HepG2 (cell line): ENCODE measurements around the gene CTSA. TPM values are rescaled to one million over a fixed set of nuclear protein-coding genes. Genes with fewer than 3 reads are reported as not detected.

ENCODE experiments used
- CCDC6 ChIP-seq: sonication (generic); formaldehyde crosslinking; IDR thresholded peaks from 2 replicates; pipeline ENCODE4 v1.8.1; 2022; ENCODE audit warnings: mild to moderate bottlenecking, missing genetic modification reagents, moderate library complexity
- CEBPB ChIP-seq: IDR thresholded peaks from 2 replicates; pipeline ENCODE4 v1.6.1; 2011; ENCODE audit warnings: low read depth, low read length, improper control_type of control experiment, borderline replicate concordance
- FOXC1 ChIP-seq: sonication (generic); formaldehyde crosslinking; IDR thresholded peaks from 2 replicates; pipeline ENCODE4 v1.8.0; 2022; ENCODE audit warnings: mild to moderate bottlenecking, missing genetic modification reagents, borderline replicate concordance
- MEIS2 ChIP-seq: sonication (generic); formaldehyde crosslinking; IDR thresholded peaks from 2 replicates; pipeline ENCODE4 v1.9.0; 2021; ENCODE audit warnings: mild to moderate bottlenecking, missing genetic modification reagents
- NPAS2 ChIP-seq: sonication (generic); formaldehyde crosslinking; IDR thresholded peaks from 2 replicates; pipeline ENCODE4 v1.8.0; 2022; ENCODE audit warnings: mild to moderate bottlenecking, missing genetic modification reagents, borderline replicate concordance
- RBM22 ChIP-seq: fragments of 200-400 bp; formaldehyde crosslinking; optimal IDR thresholded peaks from 2 replicates; pipeline ENCODE3; 2017; ENCODE audit warnings: mild to moderate bottlenecking, low read length, moderate library complexity
- SATB2 ChIP-seq: sonication (generic); formaldehyde crosslinking; IDR thresholded peaks from 2 replicates; pipeline ENCODE4 v1.5.0; 2020; ENCODE audit warnings: missing genetic modification reagents
- SETDB1 ChIP-seq: sonication (generic); formaldehyde crosslinking; IDR thresholded peaks from 2 replicates; pipeline ENCODE4 v1.5.1; 2020; ENCODE audit warnings: missing genetic modification reagents, mild to moderate bottlenecking, borderline replicate concordance
- SMYD3 ChIP-seq: sonication (generic); formaldehyde crosslinking; IDR thresholded peaks from 2 replicates; pipeline ENCODE4 v1.8.1; 2023; ENCODE audit warnings: mild to moderate bottlenecking, missing genetic modification reagents
- SP1 ChIP-seq, 2 experiments: fragments of 450-650 bp in 1 of 2; sonication (generic) in 1 of 2; formaldehyde crosslinking in 1 of 2; IDR thresholded peaks; 2 replicates each; pipeline versions ENCODE4 v1.4.0 to v1.6.1; 2016 to 2020; ENCODE audit warnings: missing genetic modification reagents in 1 of 2
- ZNF205 ChIP-seq: IDR thresholded peaks from 2 replicates; pipeline ENCODE4 v1.6.1; 2018; ENCODE audit warnings: missing biosample characterization, missing genetic modification reagents
- ZNF335 ChIP-seq: sonication (generic); formaldehyde crosslinking; IDR thresholded peaks from 2 replicates; pipeline ENCODE4 v1.4.0; 2020; ENCODE audit warnings: missing genetic modification reagents
- ZNF383 ChIP-seq: sonication (generic); formaldehyde crosslinking; IDR thresholded peaks from 2 replicates; pipeline ENCODE4 v1.4.0; 2020; ENCODE audit warnings: missing genetic modification reagents, mild to moderate bottlenecking, borderline replicate concordance
- ZNF550 ChIP-seq: sonication (generic); formaldehyde crosslinking; IDR thresholded peaks from 2 replicates; pipeline ENCODE4 v1.4.0; 2020; ENCODE audit warnings: mild to moderate bottlenecking, missing genetic modification reagents, borderline replicate concordance
- ZNF552 ChIP-seq: sonication (generic); formaldehyde crosslinking; IDR thresholded peaks from 2 replicates; pipeline ENCODE4 v1.9.0; 2022; ENCODE audit warnings: missing genetic modification reagents, mild to moderate bottlenecking, borderline replicate concordance
- ZNF747 ChIP-seq: sonication (generic); formaldehyde crosslinking; IDR thresholded peaks from 2 replicates; pipeline ENCODE4 v1.8.1; 2023; ENCODE audit warnings: missing genetic modification reagents, mild to moderate bottlenecking, borderline replicate concordance
- polyA plus RNA-seq, 8 experiments: library from polyadenylated mRNA; depleted of rRNA in 3 of 8; stranded (reverse) in 7 of 8; unstranded in 1 of 8; fragments of >200 nt; fragmentation: Illumina TruSeq in 4 of 8; extraction: Trizol in 4 of 8; gene quantifications; 2 replicates each; pipeline versions ENCODE4 v1.2.1 to v1.2.3, GENCODE V29; 2011 to 2016; ENCODE audit warnings: low read depth in 4 of 8, missing spikeins in 1 of 8, mixed read lengths in 1 of 8; ENCODE audit not compliant: insufficient read depth in 1 of 8
- total RNA-seq, 5 experiments: library from RNA; depleted of rRNA; stranded (reverse); fragments of >200 nt; fragmentation: Illumina TruSeq; extraction: Trizol; gene quantifications; 2 replicates each; pipeline ENCODE4 v1.2.3, GENCODE V29; 2016; ENCODE audit warnings: low read depth in 1 of 5
- TF ChIP-seq, protein P1 (sequence below): sonication (generic); formaldehyde crosslinking; IDR thresholded peaks from 2 replicates; pipeline ENCODE4 v1.4.0; 2020; ENCODE audit warnings: missing genetic modification reagents, borderline replicate concordance
- TF ChIP-seq, protein P2 (sequence below): sonication (generic); formaldehyde crosslinking; IDR thresholded peaks from 2 replicates; pipeline ENCODE4 v1.4.0; 2020; ENCODE audit warnings: missing genetic modification reagents
- TF ChIP-seq, protein P3 (sequence below): sonication (generic); formaldehyde crosslinking; IDR thresholded peaks from 2 replicates; pipeline ENCODE4 v1.9.0; 2021; ENCODE audit warnings: missing genetic modification reagents, borderline replicate concordance
- TF ChIP-seq, protein P4 (sequence below): IDR thresholded peaks from 2 replicates; pipeline ENCODE4 v1.6.1; 2012; ENCODE audit warnings: inconsistent platforms
- TF ChIP-seq, protein P5 (sequence below): IDR thresholded peaks from 2 replicates; pipeline ENCODE4 v1.6.1; 2016; ENCODE audit warnings: mild to moderate bottlenecking, missing biosample characterization, missing genetic modification reagents

The CTSA gene
- total and polyA plus RNA-seq, 2 of the 13 experiments (the other 11 are each of a cell fraction or from before 2014, with no cell fraction given) = 202 to 231 TPM

DNA sequence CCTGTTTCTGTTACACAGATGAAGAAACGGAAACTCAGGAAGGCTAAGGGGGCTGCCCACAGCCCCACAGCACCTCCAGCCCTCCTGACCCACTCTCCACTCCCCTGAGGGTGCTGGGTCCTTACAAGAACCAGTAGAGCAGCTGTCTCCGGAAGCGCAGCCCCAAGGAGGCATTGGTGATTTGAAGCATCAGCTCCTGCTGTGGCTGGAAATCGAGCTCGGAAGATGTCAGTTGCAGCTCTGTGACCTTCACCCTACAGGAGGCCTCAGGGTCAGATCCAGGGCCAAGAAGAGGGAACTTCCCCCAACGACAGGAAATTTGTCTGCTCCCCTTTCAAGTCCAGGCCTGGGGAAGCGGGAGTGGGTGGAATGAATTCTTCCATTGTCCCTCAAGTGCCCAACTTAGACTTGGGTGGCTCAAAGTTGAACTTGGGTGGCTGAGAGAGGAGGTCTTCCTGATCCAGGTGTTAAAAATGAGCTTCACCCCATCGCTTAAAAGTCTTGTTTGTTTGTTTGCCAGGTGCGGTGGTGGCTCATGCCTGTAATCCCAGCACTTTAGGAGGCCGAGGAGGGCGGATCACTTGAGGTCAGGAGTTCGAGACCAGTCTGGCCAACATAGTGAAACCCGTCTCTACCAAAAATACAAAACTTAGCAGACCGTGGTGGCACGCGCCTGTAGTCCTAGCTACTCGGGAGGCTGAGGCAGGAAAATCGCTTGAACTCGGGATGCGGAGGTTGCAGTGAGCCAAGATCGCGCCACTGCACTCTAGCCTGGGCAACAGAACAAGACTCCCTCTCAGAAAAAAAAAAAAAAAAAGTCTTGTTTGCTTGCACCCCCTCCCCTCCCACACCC, 18.9 kb downstream of the CTSA start (continued):
- no peak for TF ChIP-seq RBM22
- TF ChIP-seq SP1 (IDR thresholded peaks at IDR 0.05) = no peak
- TF ChIP-seq SP1 (CRISPR knock-in tag; IDR thresholded peaks at IDR 0.05) = no peak
- TF ChIP-seq, protein P1, sequence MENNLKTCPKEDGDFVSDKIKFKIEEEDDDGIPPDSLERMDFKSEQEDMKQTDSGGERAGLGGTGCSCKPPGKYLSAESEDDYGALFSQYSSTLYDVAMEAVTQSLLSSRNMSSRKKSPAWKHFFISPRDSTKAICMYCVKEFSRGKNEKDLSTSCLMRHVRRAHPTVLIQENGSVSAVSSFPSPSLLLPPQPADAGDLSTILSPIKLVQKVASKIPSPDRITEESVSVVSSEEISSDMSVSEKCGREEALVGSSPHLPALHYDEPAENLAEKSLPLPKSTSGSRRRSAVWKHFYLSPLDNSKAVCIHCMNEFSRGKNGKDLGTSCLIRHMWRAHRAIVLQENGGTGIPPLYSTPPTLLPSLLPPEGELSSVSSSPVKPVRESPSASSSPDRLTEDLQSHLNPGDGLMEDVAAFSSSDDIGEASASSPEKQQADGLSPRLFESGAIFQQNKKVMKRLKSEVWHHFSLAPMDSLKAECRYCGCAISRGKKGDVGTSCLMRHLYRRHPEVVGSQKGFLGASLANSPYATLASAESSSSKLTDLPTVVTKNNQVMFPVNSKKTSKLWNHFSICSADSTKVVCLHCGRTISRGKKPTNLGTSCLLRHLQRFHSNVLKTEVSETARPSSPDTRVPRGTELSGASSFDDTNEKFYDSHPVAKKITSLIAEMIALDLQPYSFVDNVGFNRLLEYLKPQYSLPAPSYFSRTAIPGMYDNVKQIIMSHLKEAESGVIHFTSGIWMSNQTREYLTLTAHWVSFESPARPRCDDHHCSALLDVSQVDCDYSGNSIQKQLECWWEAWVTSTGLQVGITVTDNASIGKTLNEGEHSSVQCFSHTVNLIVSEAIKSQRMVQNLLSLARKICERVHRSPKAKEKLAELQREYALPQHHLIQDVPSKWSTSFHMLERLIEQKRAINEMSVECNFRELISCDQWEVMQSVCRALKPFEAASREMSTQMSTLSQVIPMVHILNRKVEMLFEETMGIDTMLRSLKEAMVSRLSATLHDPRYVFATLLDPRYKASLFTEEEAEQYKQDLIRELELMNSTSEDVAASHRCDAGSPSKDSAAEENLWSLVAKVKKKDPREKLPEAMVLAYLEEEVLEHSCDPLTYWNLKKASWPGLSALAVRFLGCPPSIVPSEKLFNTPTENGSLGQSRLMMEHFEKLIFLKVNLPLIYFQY (CRISPR knock-in tag) = no peak
- TF ChIP-seq CCDC6 (CRISPR knock-in tag) = no peak
- no peak for TF ChIP-seq SATB2 (CRISPR knock-in tag)
- TF ChIP-seq ZNF550 = 0 out of 2 replicates have a peak, but pooled peaks have one; percentile 83
- TF ChIP-seq, protein P2, sequence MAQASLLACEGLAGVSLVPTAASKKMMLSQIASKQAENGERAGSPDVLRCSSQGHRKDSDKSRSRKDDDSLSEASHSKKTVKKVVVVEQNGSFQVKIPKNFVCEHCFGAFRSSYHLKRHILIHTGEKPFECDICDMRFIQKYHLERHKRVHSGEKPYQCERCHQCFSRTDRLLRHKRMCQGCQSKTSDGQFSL (CRISPR knock-in tag) = no peak
- TF ChIP-seq ZNF335 (CRISPR knock-in tag) = no peak
- no peak for TF ChIP-seq CEBPB
- TF ChIP-seq, protein P3, sequence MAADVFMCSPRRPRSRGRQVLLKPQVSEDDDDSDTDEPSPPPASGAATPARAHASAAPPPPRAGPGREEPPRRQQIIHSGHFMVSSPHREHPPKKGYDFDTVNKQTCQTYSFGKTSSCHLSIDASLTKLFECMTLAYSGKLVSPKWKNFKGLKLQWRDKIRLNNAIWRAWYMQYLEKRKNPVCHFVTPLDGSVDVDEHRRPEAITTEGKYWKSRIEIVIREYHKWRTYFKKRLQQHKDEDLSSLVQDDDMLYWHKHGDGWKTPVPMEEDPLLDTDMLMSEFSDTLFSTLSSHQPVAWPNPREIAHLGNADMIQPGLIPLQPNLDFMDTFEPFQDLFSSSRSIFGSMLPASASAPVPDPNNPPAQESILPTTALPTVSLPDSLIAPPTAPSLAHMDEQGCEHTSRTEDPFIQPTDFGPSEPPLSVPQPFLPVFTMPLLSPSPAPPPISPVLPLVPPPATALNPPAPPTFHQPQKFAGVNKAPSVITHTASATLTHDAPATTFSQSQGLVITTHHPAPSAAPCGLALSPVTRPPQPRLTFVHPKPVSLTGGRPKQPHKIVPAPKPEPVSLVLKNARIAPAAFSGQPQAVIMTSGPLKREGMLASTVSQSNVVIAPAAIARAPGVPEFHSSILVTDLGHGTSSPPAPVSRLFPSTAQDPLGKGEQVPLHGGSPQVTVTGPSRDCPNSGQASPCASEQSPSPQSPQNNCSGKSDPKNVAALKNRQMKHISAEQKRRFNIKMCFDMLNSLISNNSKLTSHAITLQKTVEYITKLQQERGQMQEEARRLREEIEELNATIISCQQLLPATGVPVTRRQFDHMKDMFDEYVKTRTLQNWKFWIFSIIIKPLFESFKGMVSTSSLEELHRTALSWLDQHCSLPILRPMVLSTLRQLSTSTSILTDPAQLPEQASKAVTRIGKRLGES (CRISPR knock-in tag) = no peak
- TF ChIP-seq FOXC1 (CRISPR knock-in tag) = no peak
- no peak; the same call in 1 of the 2 replicates for TF ChIP-seq ZNF205 (CRISPR knock-in tag)
- no peak for TF ChIP-seq SETDB1 (CRISPR knock-in tag)
- no peak; the same call in none of the 2 replicates for TF ChIP-seq MEIS2 (CRISPR knock-in tag)
- 0 out of 2 replicates have a peak, but pooled peaks have one; percentile 68 for TF ChIP-seq ZNF383
- TF ChIP-seq NPAS2 (CRISPR knock-in tag) = no peak
- TF ChIP-seq, protein P4, sequence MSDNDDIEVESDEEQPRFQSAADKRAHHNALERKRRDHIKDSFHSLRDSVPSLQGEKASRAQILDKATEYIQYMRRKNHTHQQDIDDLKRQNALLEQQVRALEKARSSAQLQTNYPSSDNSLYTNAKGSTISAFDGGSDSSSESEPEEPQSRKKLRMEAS = no peak
- no peak for TF ChIP-seq ZNF552 (CRISPR knock-in tag)
- no peak for TF ChIP-seq ZNF747 (CRISPR knock-in tag)
- TF ChIP-seq SMYD3 (CRISPR knock-in tag) = no peak
- TF ChIP-seq, protein P5, sequence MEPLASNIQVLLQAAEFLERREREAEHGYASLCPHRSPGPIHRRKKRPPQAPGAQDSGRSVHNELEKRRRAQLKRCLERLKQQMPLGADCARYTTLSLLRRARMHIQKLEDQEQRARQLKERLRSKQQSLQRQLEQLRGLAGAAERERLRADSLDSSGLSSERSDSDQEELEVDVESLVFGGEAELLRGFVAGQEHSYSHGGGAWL (CRISPR knock-in tag) = no peak
